Right cardiac atrium (tissue), 5 donors: ENCODE results near the gene FAM118A. TPM values are rescaled to one million over a fixed set of nuclear protein-coding genes. Genes with fewer than 3 reads are reported as not detected.

Experiments used
- ATAC-seq, 2 donors: fragments of 200-7000 bp; cut with Tn5 transposase; one replicate each; pipeline versions ENCODE4 v1.8.0 to v1.9.1; 2020; ENCODE audit warnings: moderate library complexity in 2 of 2, mild to moderate bottlenecking in 1 of 2
- DNase-seq, 3 donors: peaks; one replicate each; pipeline ENCODE4 v3.0.0-alpha.2; 2020
- H3K27ac ChIP-seq: one replicate; pipeline ENCODE4 v1.5.1; 2013; ENCODE audit warnings: mild to moderate bottlenecking, low read length, control low read depth, moderate library complexity
- H3K27me3 ChIP-seq: one replicate; pipeline ENCODE4 v1.6.1; 2013; ENCODE audit not compliant: control insufficient read depth, insufficient read depth
- H3K4me1 ChIP-seq: one replicate; pipeline ENCODE4 v1.6.1; 2013; ENCODE audit warnings: low read length; ENCODE audit not compliant: control insufficient read depth, insufficient read depth
- H3K4me3 ChIP-seq: one replicate; pipeline ENCODE4 v1.5.1; 2013; ENCODE audit warnings: low read length, control low read depth
- H3K9me3 ChIP-seq: one replicate; pipeline ENCODE4 v1.6.1; 2013; ENCODE audit warnings: low read length; ENCODE audit not compliant: control insufficient read depth
- WGBS: extraction: QIAGEN DNeasy Blood & Tissue Kit; methylation state at CpG from one replicate; pipeline ENCODE4 v1.1.7; 2013; 5-methylcytosine and 5-hydroxymethylcytosine counted together
- intact Hi-C, 4 donors: fragments of 100-400 bp; cut with DNase I; formaldehyde crosslinking; loops; one replicate each; pipeline versions ENCODE4 v1.11.0 to v1.14.0; 2022 to 2023
- polyA plus RNA-seq: library from polyadenylated mRNA; stranded (reverse); fragments of 200-250 nt; gene quantifications from one replicate; pipeline ENCODE4 v1.2.3, GENCODE V29; 2013
- total RNA-seq, 4 donors: library from RNA; stranded (reverse); fragmentation: NEBNext Ultra II Directional; extraction: Animal tissue kit (Norgen Biotek cat#: 25700); gene quantifications; one replicate each; pipeline ENCODE4 v1.2.1, GENCODE V29; 2021
- donor health status: healthy with polysubstance abuse.
- donor health status: DM: no; HTN: yes; CAD: no.
- donor health status: DM: no; HTN: no; CAD: no.
- donor health status: DM: no; HTN: yes; CAD: no; lungs with severe emphysema.
- donor health status: DM: yes; HTN: yes; CAD: no.

Gene FAM118A
- total and polyA plus RNA-seq, 5 donors, result 21.1 to 31.8 (median 26.6) TPM

DNA sequence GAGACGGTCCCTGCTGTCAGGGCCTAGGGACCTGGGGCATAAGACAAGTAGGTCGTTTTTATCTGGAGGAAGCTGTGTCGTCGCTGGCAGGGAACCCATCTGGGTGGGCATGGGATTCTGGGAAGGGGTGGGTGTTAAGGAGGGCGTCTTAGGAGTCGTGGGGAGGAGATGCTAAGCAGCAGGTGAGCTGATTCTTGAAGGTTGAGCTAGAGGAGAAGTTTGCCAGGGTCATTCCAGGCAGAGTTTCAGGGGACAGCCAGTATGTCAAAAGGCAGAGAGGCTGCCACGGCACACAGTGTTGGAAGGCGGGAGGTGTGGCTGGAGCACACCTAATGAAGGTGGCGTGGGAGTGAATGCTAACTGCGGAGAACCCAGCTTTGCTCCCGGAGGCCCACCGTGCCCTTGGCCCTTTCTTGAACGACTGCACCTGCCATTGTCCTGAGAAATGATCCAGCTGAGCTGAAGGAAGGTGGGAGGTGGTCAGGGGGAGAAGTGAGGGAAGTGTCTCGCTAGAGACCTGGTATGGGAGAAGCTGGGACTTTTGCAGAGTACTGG is 1.3 kb downstream of the FAM118A start:
- no peak for ATAC-seq
- WGBS, result 44% methylated on average over 14 of the region's 14 CpGs
- no peaks in the 10 kb centered on the region for H3K27me3 ChIP-seq
- no peaks in the 10 kb centered on the region for H3K9me3 ChIP-seq
- intact Hi-C loops, result no loop called here
- H3K4me1 ChIP-seq, result peaks cover 15% of the 10 kb centered on the region
- DNase-seq, result peak in 1 of 3 donors; percentile 29
- no peak overlapping the region for H3K27ac ChIP-seq
- peak overlapping the region; percentile 95 for H3K4me3 ChIP-seq

GRCh38 chr22:45312415-45312814 is 2.7 kb downstream of the FAM118A start:
- intact Hi-C loops, result no loop called here
- Histone ChIP-seq H3K27ac (no peak overlapping the region), H3K4me3 (no peak overlapping the region), H3K27me3 (no peaks in the 10 kb centered on the region), H3K9me3 (no peaks in the 10 kb centered on the region), H3K4me1 (peaks cover 15% of the 10 kb centered on the region)
- ATAC-seq (no peak), DNase-seq (no peak)
- 88% methylated on average over 8 of the region's 8 CpGs for WGBS

DNA sequence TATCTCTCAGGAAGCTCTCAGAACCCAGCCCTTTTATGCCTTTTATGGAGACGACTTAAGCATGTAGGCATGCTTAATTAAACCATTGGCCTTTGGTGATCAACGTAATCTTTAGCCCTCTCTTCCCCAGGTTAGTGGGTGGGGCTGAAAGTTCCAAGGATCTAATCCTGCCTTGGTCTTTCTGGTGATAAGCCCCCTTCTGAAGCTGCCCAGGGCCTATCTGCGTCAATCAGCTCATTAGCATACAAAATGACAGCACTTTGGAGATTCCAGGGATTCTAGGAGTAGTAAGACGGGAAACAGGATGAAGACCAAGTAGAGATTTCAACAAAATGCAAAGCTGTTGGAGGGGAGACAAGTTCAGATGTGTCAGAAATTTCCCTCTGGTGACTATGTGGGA is 3.1 kb downstream of the FAM118A start:
- Histone ChIP-seq H3K4me1 (peaks cover 17% of the 10 kb centered on the region), H3K9me3 (no peaks in the 10 kb centered on the region), H3K4me3 (no peak overlapping the region), H3K27me3 (no peaks in the 10 kb centered on the region), H3K27ac (no peak overlapping the region)
- no peak for DNase-seq
- intact Hi-C loops, result no loop called here
- WGBS, result 68% methylated on average over 4 of the region's 4 CpGs
- ATAC-seq, result no peak

- Histone ChIP-seq H3K27ac (peak overlapping the region; percentile 14), H3K27me3 (no peaks in the 10 kb centered on the region), H3K9me3 (no peaks in the 10 kb centered on the region), H3K4me3 (no peak overlapping the region), H3K4me1 (peaks cover 19% of the 10 kb centered on the region)
- WGBS, result 36% methylated on average over 8 of the region's 8 CpGs
- ATAC-seq (peak in 1 of 2 donors; percentile 6), DNase-seq (peak in 2 of 3 donors; percentile 56 to 73)
- intact Hi-C loops, result no loop called here
Measured at GRCh38 chr22:45314054-45314721, 4.5 kb downstream of the FAM118A start.

DNA sequence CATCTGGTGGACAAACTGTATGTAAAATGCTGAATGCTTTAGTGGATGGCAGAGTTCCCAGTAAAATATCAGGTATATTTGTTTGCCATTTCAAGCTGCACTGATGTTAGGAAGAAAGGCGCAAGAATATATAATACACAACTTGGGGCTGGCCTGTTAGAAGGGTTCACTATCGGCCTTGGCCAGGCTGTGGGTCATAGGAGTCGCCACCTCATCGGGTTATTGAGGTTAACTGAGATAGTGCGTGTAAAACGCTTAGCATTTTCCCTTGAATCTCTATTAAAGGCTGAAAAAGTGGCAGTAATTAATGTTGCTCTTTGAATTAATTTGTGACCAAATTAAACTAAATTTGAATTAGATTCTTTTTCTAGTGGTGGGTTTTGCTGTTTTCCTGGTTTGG is 5.1 kb downstream of the FAM118A start:
- no peak for ATAC-seq
- Histone ChIP-seq H3K4me1 (peaks cover 19% of the 10 kb centered on the region), H3K27me3 (no peaks in the 10 kb centered on the region), H3K9me3 (no peaks in the 10 kb centered on the region), H3K4me3 (no peak overlapping the region), H3K27ac (no peak overlapping the region)
- intact Hi-C loops, result no loop called here
- 87% methylated on average over 6 of the region's 6 CpGs for WGBS
- DNase-seq, result peak in 1 of 3 donors; percentile 1

GRCh38 chr22:45316796-45317526 is 7.2 kb downstream of the FAM118A start:
- Histone ChIP-seq H3K27me3 (no peaks in the 10 kb centered on the region), H3K9me3 (no peaks in the 10 kb centered on the region), H3K4me1 (peaks cover 15% of the 10 kb centered on the region), H3K4me3 (no peak overlapping the region), H3K27ac (peak overlapping the region; percentile 48)
- 70% methylated on average over 9 of the region's 9 CpGs for WGBS
- intact Hi-C loops, result no loop called here
- ATAC-seq (no peak), DNase-seq (peak in 2 of 3 donors; percentile 64)

GRCh38 chr22:45317551-45318167 is 7.9 kb downstream of the FAM118A start:
- ATAC-seq, result peak; percentile 84 to 88
- H3K27me3 ChIP-seq, result no peaks in the 10 kb centered on the region
- WGBS, result 33% methylated on average over 19 of the region's 19 CpGs
- peak overlapping the region; percentile 68 for H3K27ac ChIP-seq
- no peak overlapping the region for H3K4me3 ChIP-seq
- intact Hi-C loops, result no loop called here
- DNase-seq, result peak; percentile 78 to 90 (median 86)
- peaks cover 15% of the 10 kb centered on the region for H3K4me1 ChIP-seq
- H3K9me3 ChIP-seq, result no peaks in the 10 kb centered on the region

GRCh38 chr22:45318168-45318557 is 8.4 kb downstream of the FAM118A start:
- Histone ChIP-seq H3K4me1 (peaks cover 15% of the 10 kb centered on the region), H3K27ac (peak overlapping the region; percentile 68), H3K27me3 (no peaks in the 10 kb centered on the region), H3K4me3 (no peak overlapping the region), H3K9me3 (no peaks in the 10 kb centered on the region)
- peak; percentile 88 to 94 (median 88) for DNase-seq
- ATAC-seq, result peak; percentile 58 to 66
- WGBS, result 5% methylated on average over 8 of the region's 8 CpGs
- intact Hi-C loops, result no loop called here

DNA sequence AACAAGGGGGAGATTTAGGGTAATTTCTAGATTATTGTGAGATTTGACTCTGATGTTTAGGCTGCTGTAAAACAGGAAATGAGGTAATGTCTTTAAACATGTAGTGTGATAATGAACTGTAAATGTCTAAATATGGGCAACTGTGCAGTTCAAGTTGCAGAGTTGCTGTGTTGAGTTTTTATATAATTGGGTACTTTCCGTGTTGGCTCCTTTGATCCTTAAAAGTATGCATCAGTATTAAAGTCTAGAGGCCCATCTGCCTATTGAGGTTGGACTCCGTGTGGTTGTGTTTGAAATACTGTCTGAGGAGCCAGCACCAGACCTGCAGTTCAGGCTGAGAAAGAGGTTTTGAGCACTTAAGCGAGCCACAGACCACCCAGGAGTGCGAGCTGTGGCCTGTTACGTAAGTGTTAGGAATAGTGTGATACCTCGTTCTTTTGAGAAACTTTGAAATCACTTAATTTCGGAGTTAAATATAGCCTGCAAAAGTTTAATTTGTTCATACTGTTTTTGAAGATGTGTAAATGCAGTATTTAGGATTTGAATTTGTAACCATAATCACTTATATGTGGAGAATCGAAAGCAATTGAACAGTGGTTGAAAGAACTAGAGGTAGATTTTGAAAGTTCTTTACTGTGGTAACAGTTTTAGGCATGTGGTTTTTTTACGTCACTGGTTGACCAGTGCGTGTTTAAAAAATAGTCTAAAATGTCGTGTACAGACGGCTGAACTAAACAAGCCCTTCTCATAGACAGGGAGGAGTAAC is 9.0 kb downstream of the FAM118A start:
- no peaks in the 10 kb centered on the region for H3K9me3 ChIP-seq
- H3K27me3 ChIP-seq, result no peaks in the 10 kb centered on the region
- no peak overlapping the region for H3K4me3 ChIP-seq
- no peak for ATAC-seq
- peak overlapping the region; percentile 72 for H3K27ac ChIP-seq
- H3K4me1 ChIP-seq, result peaks cover 15% of the 10 kb centered on the region
- intact Hi-C loops, result no loop called here
- 46% methylated on average over 12 of the region's 12 CpGs for WGBS
- DNase-seq, result peak in 2 of 3 donors; percentile 2 to 54

DNA sequence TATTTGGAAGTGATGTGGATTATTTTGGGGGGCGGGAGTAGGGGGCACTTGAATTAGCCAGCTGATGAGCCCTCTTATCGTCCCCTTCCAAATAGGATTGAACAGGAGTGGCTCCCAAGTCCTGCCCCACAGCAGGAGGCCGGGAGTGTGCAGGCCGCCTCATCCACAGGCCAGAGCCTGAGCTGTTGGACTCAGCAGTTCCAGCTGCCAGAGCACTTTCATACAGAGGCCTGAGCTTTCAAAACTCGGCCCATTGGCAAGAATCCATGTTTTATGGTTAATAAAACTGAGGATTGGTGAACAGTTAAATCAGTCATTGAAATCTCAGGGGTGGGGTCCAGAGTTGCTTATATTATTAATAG is 9.6 kb downstream of the FAM118A start:
- intact Hi-C loops, result no loop called here
- peak; percentile 63 to 85 (median 79) for DNase-seq
- Histone ChIP-seq H3K4me3 (no peak overlapping the region), H3K9me3 (no peaks in the 10 kb centered on the region), H3K27ac (peak overlapping the region; percentile 32), H3K4me1 (peaks cover 11% of the 10 kb centered on the region), H3K27me3 (no peaks in the 10 kb centered on the region)
- 43% methylated on average over 5 of the region's 5 CpGs for WGBS
- peak; percentile 42 to 60 for ATAC-seq
